Retinal pigment epithelial cell (primary cell): Measurements from ENCODE around the gene CEACAM5.
"Not testable (repeated sequence)": the region's sequence is repeated elsewhere in the genome, so short reads cannot be mapped to it uniquely, and the experiment has no call there.

Experiments
- DNase-seq: peaks from one replicate; pipeline ENCODE4 v3.0.0-alpha.2; 2010; ENCODE audit warnings: low read depth
- H3K4me3 ChIP-seq: 2 replicates; pipeline ENCODE4 v1.5.1; 2011; ENCODE audit warnings: mild to moderate bottlenecking, low read length, control low read depth, moderate library complexity
- CTCF ChIP-seq: conservative IDR thresholded peaks from 2 replicates; pipeline ENCODE4 v1.5.1; 2011; ENCODE audit warnings: low read depth, low read length, control low read depth, inconsistent platforms

CEACAM5 gene

DNA sequence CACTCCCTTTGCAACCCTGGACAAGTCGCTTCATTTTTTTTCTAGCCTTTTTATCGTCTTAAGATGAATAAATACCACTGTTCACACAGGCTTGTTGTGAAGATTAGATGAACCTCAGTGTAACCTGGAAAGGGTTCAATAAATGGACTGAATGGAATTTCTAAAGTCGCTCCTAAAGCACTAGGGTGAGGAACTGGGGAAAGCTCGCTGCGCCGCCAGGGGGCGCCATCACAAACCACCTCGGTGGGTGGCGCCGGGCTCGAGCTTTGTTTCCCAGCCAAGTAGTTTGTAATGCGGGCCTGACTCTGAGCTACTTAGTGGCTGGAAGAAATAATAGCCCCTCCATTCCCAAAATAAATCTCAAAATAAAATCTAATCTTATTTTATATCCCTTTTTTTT, 44.7 kb downstream of the CEACAM5 start:
- peak; percentile 74 for TF ChIP-seq CTCF
- no peak overlapping the region for H3K4me3 ChIP-seq

GRCh38 chr19:41753936-41754529, 45.6 kb downstream of the CEACAM5 start:
- TF ChIP-seq CTCF, result peak; percentile 85
- DNase-seq, result no peak
- no peak overlapping the region for H3K4me3 ChIP-seq

More for the DNA sequence above, 44.7 kb downstream of the CEACAM5 start:
- DNase-seq, result no peak

GRCh38 chr19:41755328-41755913, 47.0 kb downstream of the CEACAM5 start, which contains the start of gene CEACAM6:
Gene CEACAM6, plus strand, starts transcription at chr19:41755530. Its CDS starts 109 bp downstream, at chr19:41755639.
- TF ChIP-seq CTCF, result no peak
- no peak for DNase-seq
- H3K4me3 ChIP-seq, result no peak within 1 kb of the TSS

GRCh38 chr19:41758846-41759245, 50.4 kb downstream of the CEACAM5 start:
- TF ChIP-seq CTCF, result no peak
- DNase-seq, result no peak
- no peak overlapping the region for H3K4me3 ChIP-seq

DNA sequence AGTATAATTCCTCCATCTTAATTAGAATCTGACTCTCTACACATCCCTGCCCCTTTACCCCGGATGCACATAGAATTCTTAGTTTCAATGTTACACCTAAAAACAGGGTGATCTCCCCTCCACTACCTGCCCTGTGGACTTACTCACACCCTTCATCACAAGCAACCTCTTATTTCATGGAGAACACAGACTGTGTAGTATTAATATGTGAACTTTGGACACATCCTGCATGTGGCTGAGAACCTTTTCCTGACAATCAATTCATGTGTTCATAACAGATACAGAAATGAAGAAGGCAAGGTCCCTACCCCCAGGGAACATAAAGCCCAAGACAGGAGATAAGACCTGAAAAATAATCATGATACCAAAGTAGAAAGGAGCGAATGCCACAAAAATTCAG, 58.7 kb downstream of the CEACAM5 start:
- DNase-seq, result no peak
- H3K4me3 ChIP-seq, result no peak overlapping the region
- TF ChIP-seq CTCF, result no peak

DNA sequence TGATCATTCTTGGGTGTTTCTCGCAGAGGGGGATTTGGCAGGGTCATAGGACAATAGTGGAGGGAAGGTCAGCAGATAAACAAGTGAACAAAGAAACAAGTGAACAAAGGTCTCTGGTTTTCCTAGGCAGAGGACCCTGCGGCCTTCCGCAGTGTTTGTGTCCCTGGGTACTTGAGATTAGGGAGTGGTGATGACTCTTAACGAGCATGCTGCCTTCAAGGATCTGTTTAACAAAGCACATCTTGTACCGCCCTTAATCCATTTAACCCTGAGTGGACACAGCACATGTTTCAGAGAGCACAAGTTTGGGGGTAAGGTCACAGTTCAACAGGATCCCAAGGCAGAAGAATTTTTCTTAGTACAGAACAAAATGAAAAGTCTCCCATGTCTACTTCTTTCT, 59.7 kb downstream of the CEACAM5 start:
- DNase-seq, H3K4me3 ChIP-seq: not testable (repeated sequence)

- no peak for TF ChIP-seq CTCF
- DNase-seq, result no peak
- H3K4me3 ChIP-seq, result no peak overlapping the region
Measured at GRCh38 chr19:41769608-41770007, 61.2 kb downstream of the CEACAM5 start.
